CD14-positive monocyte (primary cell): ENCODE data around the gene RAB11FIP4. TPM values are rescaled to one million over a fixed set of nuclear protein-coding genes. Genes with fewer than 3 reads are reported as not detected.

Experiments
- DNase-seq, 3 donors: peaks; one replicate each; pipeline ENCODE4 v3.0.0-alpha.2; 2011 to 2022
- H2AFZ ChIP-seq: 2 replicates; pipeline ENCODE4 v1.6.0; 2012; ENCODE audit warnings: mild to moderate bottlenecking, low read depth, low read length, inconsistent platforms; ENCODE audit not compliant: insufficient read depth, poor library complexity, severe bottlenecking
- H3K27ac ChIP-seq, 2 donors: 1 replicate in 1 of 2; 2 replicates in 1 of 2; pipeline ENCODE4 v1.5.1; 2012 to 2013; ENCODE audit warnings: low read length in 2 of 2, control low read depth in 1 of 2, inconsistent platforms in 1 of 2, low read depth in 1 of 2, mild to moderate bottlenecking in 1 of 2
- H3K27me3 ChIP-seq, 2 donors: one replicate each; pipeline versions ENCODE4 v1.6.0 to v1.6.1; 2011 to 2013; ENCODE audit warnings: low read length in 2 of 2; ENCODE audit not compliant: control insufficient read depth in 2 of 2, insufficient read depth in 2 of 2
- H3K36me3 ChIP-seq, 2 donors: replicated peaks in 1 of 2; 1 replicate in 1 of 2; 2 replicates in 1 of 2; pipeline versions ENCODE4 v1.5.1 to v1.6.1; 2012 to 2013; ENCODE audit warnings: low read length in 2 of 2, control low read depth in 1 of 2, inconsistent platforms in 1 of 2, mild to moderate bottlenecking in 1 of 2; ENCODE audit not compliant: insufficient read depth in 2 of 2, control insufficient read depth in 1 of 2
- H3K4me1 ChIP-seq, 2 donors: 1 replicate in 1 of 2; 2 replicates in 1 of 2; pipeline versions ENCODE4 v1.5.1 to v1.6.1; 2012 to 2013; ENCODE audit warnings: low read length in 2 of 2, control low read depth in 1 of 2, inconsistent platforms in 1 of 2, mild to moderate bottlenecking in 1 of 2, moderate library complexity in 1 of 2; ENCODE audit not compliant: insufficient read depth in 2 of 2, control insufficient read depth in 1 of 2
- H3K4me2 ChIP-seq: replicated peaks from 2 replicates; pipeline ENCODE3; 2012; ENCODE audit warnings: low read length, moderate library complexity, mild to moderate bottlenecking; ENCODE audit not compliant: poor library complexity, severe bottlenecking; ENCODE audit errors: extremely low read depth
- H3K4me3 ChIP-seq, 3 experiments: fragments of 200-600 bp in 1 of 3; sonication (generic) in 1 of 3; replicated peaks in 1 of 3; 1 replicate in 2 of 3; 2 replicates in 1 of 3; pipeline ENCODE4 v1.5.1; 2011 to 2013; ENCODE audit warnings: low read length in 3 of 3, mild to moderate bottlenecking in 3 of 3, control low read depth in 2 of 3, low read depth in 2 of 3, inconsistent platforms in 1 of 3, moderate library complexity in 1 of 3
- H3K79me2 ChIP-seq: 2 replicates; pipeline ENCODE4 v1.6.0; 2012; ENCODE audit warnings: mild to moderate bottlenecking, control low read depth, inconsistent platforms, low read length, moderate library complexity; ENCODE audit not compliant: insufficient read depth
- H3K9ac ChIP-seq: 2 replicates; pipeline ENCODE4 v1.6.0; 2017; ENCODE audit warnings: low read length, mild to moderate bottlenecking; ENCODE audit not compliant: insufficient read depth, poor library complexity, severe bottlenecking
- H3K9me3 ChIP-seq, 2 donors: replicated peaks in 1 of 2; 1 replicate in 1 of 2; 2 replicates in 1 of 2; pipeline versions ENCODE4 v1.5.1 to v1.6.1; 2012 to 2013; ENCODE audit warnings: low read length in 2 of 2, control low read depth in 1 of 2; ENCODE audit not compliant: control insufficient read depth in 1 of 2, insufficient read depth in 1 of 2
- H4K20me1 ChIP-seq: 2 replicates; pipeline ENCODE4 v1.6.0; 2012; ENCODE audit warnings: mild to moderate bottlenecking, low read length, control low read depth, moderate library complexity; ENCODE audit not compliant: insufficient read depth
- H3K27ac Mint-ChIP-seq, 7 donors: one replicate each; pipeline ENCODE4 v1.8.0; 2020; ENCODE audit warnings: mild to moderate bottlenecking in 7 of 7, mixed read lengths in 7 of 7, moderate library complexity in 6 of 7, inconsistent platforms in 2 of 7
- H3K27me3 Mint-ChIP-seq, 3 donors: one replicate each; pipeline ENCODE4 v1.8.0; 2021 to 2022; ENCODE audit warnings: low read depth in 3 of 3, mild to moderate bottlenecking in 3 of 3, mixed read lengths in 3 of 3, moderate library complexity in 3 of 3, inconsistent platforms in 1 of 3
- H3K36me3 Mint-ChIP-seq, 2 donors: one replicate each; pipeline ENCODE4 v1.8.0; 2020; ENCODE audit warnings: mixed read lengths in 2 of 2, inconsistent platforms in 1 of 2, mild to moderate bottlenecking in 1 of 2
- H3K4me1 Mint-ChIP-seq: one replicate; pipeline ENCODE4 v1.8.0; 2020; ENCODE audit warnings: mild to moderate bottlenecking, mixed read lengths
- H3K4me3 Mint-ChIP-seq, 2 donors: one replicate each; pipeline ENCODE4 v1.8.0; 2020; ENCODE audit warnings: mild to moderate bottlenecking in 2 of 2, mixed read lengths in 2 of 2, moderate library complexity in 1 of 2
- H3K9me3 Mint-ChIP-seq, 7 donors: one replicate each; pipeline ENCODE4 v1.8.0; 2020 to 2022; ENCODE audit warnings: mixed read lengths in 7 of 7, mild to moderate bottlenecking in 6 of 7, moderate library complexity in 6 of 7, inconsistent platforms in 2 of 7
- CTCF ChIP-seq: fragments of 200-600 bp; IDR thresholded peaks from one replicate; pipeline ENCODE4 v1.8.0; 2022; ENCODE audit warnings: antibody characterized with exemption, mild to moderate bottlenecking
- WGBS: methylation state at CpG from one replicate; pipeline ENCODE4 v1.1.5; 2013; ENCODE audit warnings: missing lambda C conversion rate; ENCODE audit not compliant: insufficient coverage; 5-methylcytosine and 5-hydroxymethylcytosine counted together
- intact Hi-C, 2 donors: fragments of 100-400 bp; cut with micrococcal nuclease; formaldehyde crosslinking; loops; one replicate each; pipeline versions ENCODE4 v1.15.0 to v1.15.1; 2023
- polyA plus RNA-seq, 3 donors: library from polyadenylated mRNA; depleted of rRNA in 1 of 3; unstranded in 2 of 3; stranded (reverse) in 1 of 3; fragments of 300-500 nt in 2 of 3; fragments of >200 nt in 1 of 3; fragmentation: Illumina TruSeq in 2 of 3; gene quantifications; 1 replicate in 2 of 3; 2 replicates in 1 of 3; pipeline ENCODE4 v1.2.3, GENCODE V29; 2012 to 2021

The RAB11FIP4 gene
- polyA plus RNA-seq, 3 donors, result 10.4 to 21.9 (median 16.2) TPM

- Histone ChIP-seq H3K27me3 (no peaks in the 10 kb centered on the region), H4K20me1 (no peaks in the 10 kb centered on the region), H3K27ac (no peak overlapping the region), H3K9me3 (no peaks in the 10 kb centered on the region), H2AFZ (peak overlapping the region; percentile 29), H3K4me1 (peaks cover 5 to 7% of the 10 kb centered on the region in 2 donors), H3K4me3 (no peak overlapping the region), H3K9ac (no peak overlapping the region), H3K4me2 (no peak overlapping the region), H3K36me3 (no peaks in the 10 kb centered on the region), H3K79me2 (no peaks in the 10 kb centered on the region)
- peaks cover 5 to 19% (median 14%) of the 10 kb centered on the region in 3 donors for H3K27me3 Mint-ChIP-seq
- DNase-seq, result peak in 2 of 3 donors; percentile 10 to 17
- 56% methylated on average over 15 of the region's 19 CpGs for WGBS
- no peak for TF ChIP-seq CTCF
- peaks cover 6% of the 10 kb centered on the region for H3K4me1 Mint-ChIP-seq
- H3K4me3 Mint-ChIP-seq, result peak overlapping the region in 1 of 2 donors; percentile 64
- H3K9me3 Mint-ChIP-seq, result peaks cover 0 to 1% (median 0%) of the 10 kb centered on the region in 7 donors
- peak overlapping the region in 2 of 7 donors; percentile 54 to 70 for H3K27ac Mint-ChIP-seq
- H3K36me3 Mint-ChIP-seq, result no peaks in the 10 kb centered on the region
- intact Hi-C loops, result no loop called here
These were observed 12.8 kb downstream of the RAB11FIP4 start for GRCh38 chr17:31404028-31404949.

GRCh38 chr17:31405890-31406371 lies 14.5 kb downstream of the RAB11FIP4 start:
- Histone ChIP-seq H3K27me3 (no peaks in the 10 kb centered on the region), H3K4me2 (no peak overlapping the region), H4K20me1 (no peaks in the 10 kb centered on the region), H3K4me3 (no peak overlapping the region), H3K79me2 (no peaks in the 10 kb centered on the region), H3K9ac (no peak overlapping the region), H3K36me3 (no peaks in the 10 kb centered on the region), H3K4me1 (peaks cover 5 to 7% of the 10 kb centered on the region in 2 donors), H2AFZ (no peak overlapping the region), H3K27ac (no peak overlapping the region), H3K9me3 (no peaks in the 10 kb centered on the region)
- H3K9me3 Mint-ChIP-seq, result peaks cover 0 to 1% (median 0%) of the 10 kb centered on the region in 7 donors
- no peak for TF ChIP-seq CTCF
- peaks cover 6% of the 10 kb centered on the region for H3K4me1 Mint-ChIP-seq
- H3K27ac Mint-ChIP-seq, result no peak overlapping the region
- H3K4me3 Mint-ChIP-seq, result no peak overlapping the region
- no peak for DNase-seq
- intact Hi-C loops, result no loop called here
- 100% methylated on average over 2 of the region's 5 CpGs for WGBS
- peaks cover 8 to 17% (median 14%) of the 10 kb centered on the region in 3 donors for H3K27me3 Mint-ChIP-seq
- H3K36me3 Mint-ChIP-seq, result no peaks in the 10 kb centered on the region
